Midbrain (tissue), 1 donor: ENCODE measurements around the gene SCAF11.

ENCODE experiments used
- DNase-seq: peaks from one replicate; lab custom pipeline; 2025; lab: John Stamatoyannopoulos, UW

The SCAF11 gene

GRCh38 chr12:45978108-45978507, 12.3 kb downstream of the SCAF11 start:
- no peak for DNase-seq

GRCh38 chr12:45977620-45978019, 12.8 kb downstream of the SCAF11 start:
- DNase-seq = no peak

- no peak for DNase-seq
These were observed 14.9 kb downstream of the SCAF11 start for GRCh38 chr12:45975506-45975905.

GRCh38 chr12:45974883-45975282, 15.5 kb downstream of the SCAF11 start:
- no peak for DNase-seq

- DNase-seq = no peak
These were observed 16.1 kb downstream of the SCAF11 start for GRCh38 chr12:45974171-45974719.

GRCh38 chr12:45973526-45973925, 16.8 kb downstream of the SCAF11 start:
- DNase-seq = no peak

GRCh38 chr12:45970391-45970790, 20.0 kb downstream of the SCAF11 start:
- no peak for DNase-seq

- no peak for DNase-seq
These were observed 21.3 kb downstream of the SCAF11 start for GRCh38 chr12:45969084-45969483.

GRCh38 chr12:45966486-45966885, 23.9 kb downstream of the SCAF11 start:
- DNase-seq = no peak

- no peak for DNase-seq
These were observed 27.6 kb downstream of the SCAF11 start for GRCh38 chr12:45962553-45963325.

- DNase-seq = no peak
These were observed 30.6 kb downstream of the SCAF11 start for GRCh38 chr12:45959728-45960127.

GRCh38 chr12:45959025-45959424, 31.3 kb downstream of the SCAF11 start:
- no peak for DNase-seq

- no peak for DNase-seq
These were observed 41.8 kb downstream of the SCAF11 start for GRCh38 chr12:45948546-45948945.

GRCh38 chr12:45946435-45946834, 43.9 kb downstream of the SCAF11 start:
- DNase-seq = no peak

- no peak for DNase-seq
These were observed 45.6 kb downstream of the SCAF11 start for GRCh38 chr12:45944771-45945170.

GRCh38 chr12:45939759-45940158, 50.6 kb downstream of the SCAF11 start:
- no peak for DNase-seq

GRCh38 chr12:45938566-45938965, 51.8 kb downstream of the SCAF11 start:
- no peak for DNase-seq

- DNase-seq = no peak
These were observed 55.4 kb downstream of the SCAF11 start for GRCh38 chr12:45934956-45935355.

GRCh38 chr12:45933504-45933903, 56.9 kb downstream of the SCAF11 start:
- no peak for DNase-seq

- DNase-seq = no peak
These were observed 60.0 kb downstream of the SCAF11 start for GRCh38 chr12:45930369-45930768.

- no peak for DNase-seq
These were observed 62.1 kb downstream of the SCAF11 start for GRCh38 chr12:45928309-45928708.

- DNase-seq = no peak
These were observed 71.6 kb downstream of the SCAF11 start for GRCh38 chr12:45918818-45919217.

GRCh38 chr12:45915405-45915804, 75.0 kb downstream of the SCAF11 start:
- DNase-seq = no peak

- DNase-seq = no peak
These were observed 76.3 kb downstream of the SCAF11 start for GRCh38 chr12:45914090-45914489.
